CD4-positive, alpha-beta T cell treated with Interleukin-4 for 1 hour (primary cell): Measurements from ENCODE around the gene PIWIL4.
A peak's percentile ranks its signal among the peaks of the same experiment; 100 is the strongest.
"Not testable (repeated sequence)": the region's sequence is repeated elsewhere in the genome, so short reads cannot be mapped to it uniquely, and the experiment has no call there.

ENCODE experiments used
- DNase-seq, 2 donors: peaks; one replicate each; pipeline ENCODE4 v3.0.0-alpha.2; 2020 to 2022

PIWIL4 gene

GRCh38 chr11:94639901-94640721, 72.9 kb downstream of the PIWIL4 start:
- DNase-seq = no peak

- no peak for DNase-seq
These were observed 74.1 kb downstream of the PIWIL4 start for GRCh38 chr11:94641167-94641761.

DNA sequence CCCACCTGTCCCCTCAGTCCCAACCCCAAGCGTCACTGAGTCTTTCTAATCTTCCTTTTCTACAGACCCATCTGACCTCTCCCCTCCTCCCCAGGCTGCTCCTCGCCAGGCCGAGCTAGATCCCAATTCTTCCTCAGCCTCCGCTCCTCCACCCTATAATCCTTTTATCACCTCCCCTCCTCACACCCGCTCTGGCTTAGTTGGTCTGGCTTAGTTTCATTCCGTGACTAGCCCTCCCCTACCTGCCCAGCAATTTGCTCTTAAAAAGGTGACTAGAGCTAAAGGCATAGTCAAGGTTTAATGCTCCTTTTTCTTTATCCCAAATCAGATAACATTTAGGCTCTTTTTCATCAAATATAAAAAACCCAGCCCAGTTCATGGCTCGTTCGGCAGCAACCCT, 76.0 kb downstream of the PIWIL4 start:
- not testable (repeated sequence) for DNase-seq

GRCh38 chr11:94647926-94648325, 80.8 kb downstream of the PIWIL4 start:
- DNase-seq = no peak

- DNase-seq = no peak
These were observed 81.6 kb downstream of the PIWIL4 start for GRCh38 chr11:94648789-94649188.

- DNase-seq = no peak
These were observed 82.1 kb downstream of the PIWIL4 start for GRCh38 chr11:94649254-94649653.

GRCh38 chr11:94649964-94650623, 82.9 kb downstream of the PIWIL4 start:
- no peak for DNase-seq

DNA sequence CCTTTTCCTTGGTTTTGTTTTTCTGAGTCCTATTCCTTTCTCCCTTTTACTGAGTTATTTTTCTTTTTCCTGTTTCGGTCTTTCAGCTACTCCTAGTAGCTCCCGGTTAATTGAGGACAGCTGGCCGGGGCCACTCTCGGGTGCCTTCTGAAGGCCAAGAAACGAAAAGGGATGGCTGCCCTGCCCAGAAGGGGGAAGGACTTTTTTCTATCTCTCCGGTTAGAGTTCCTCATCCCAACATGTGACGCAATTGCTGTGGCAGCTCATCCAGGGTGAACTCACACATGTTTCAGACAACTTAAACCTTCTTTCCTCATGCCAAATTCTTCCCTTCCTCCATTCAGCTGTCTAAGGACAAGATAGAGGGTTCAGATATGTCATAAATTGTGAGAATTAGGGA, 83.6 kb downstream of the PIWIL4 start:
- DNase-seq = peak in 1 of 2 donors; percentile 24

DNA sequence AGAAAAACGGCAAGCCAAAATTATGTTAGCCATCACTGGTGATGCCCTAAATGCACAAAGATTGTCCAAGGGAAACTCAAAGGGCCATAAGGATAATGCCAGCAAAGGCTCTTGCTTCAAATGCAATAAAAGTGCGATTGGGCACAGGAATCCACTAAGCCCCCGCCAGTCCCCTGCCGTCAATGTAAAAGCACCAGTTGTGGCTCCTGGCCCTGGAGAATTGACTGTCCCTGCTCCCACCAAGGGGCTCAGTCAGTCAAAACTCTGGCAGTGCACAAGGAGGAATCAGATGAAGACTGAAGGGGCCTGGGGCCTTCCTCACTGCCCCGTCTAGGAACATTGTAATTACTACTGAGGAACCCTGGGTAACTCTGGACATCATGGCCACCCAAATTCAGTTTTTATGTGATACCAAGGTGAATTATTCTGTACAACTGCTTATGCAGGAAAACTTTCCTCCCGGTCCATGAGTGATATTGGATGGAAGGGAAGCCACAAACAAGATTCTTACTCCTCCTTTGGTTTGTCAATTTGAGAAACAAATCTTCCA, 85.6 kb downstream of the PIWIL4 start:
- no peak for DNase-seq

DNA sequence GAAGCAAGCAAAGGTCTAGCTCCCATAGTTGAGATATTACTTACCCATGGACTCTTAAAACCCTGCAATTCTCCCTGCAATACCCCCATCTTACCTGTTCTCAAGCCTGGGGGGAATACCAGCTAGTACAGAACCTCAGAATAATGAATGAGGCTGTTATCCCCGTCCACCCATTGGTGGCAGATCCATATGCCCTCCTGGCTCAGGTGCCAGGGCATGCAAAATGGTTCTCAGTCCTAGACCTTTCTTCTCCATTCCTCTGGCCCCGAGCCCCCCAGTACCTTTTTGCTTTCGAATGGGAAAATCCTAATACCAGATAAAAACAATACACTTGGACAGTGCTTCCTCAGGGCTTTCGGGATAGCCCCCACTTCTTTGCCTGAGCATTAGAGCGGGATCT, 86.4 kb downstream of the PIWIL4 start:
- DNase-seq = no peak

GRCh38 chr11:94654201-94654600, 87.0 kb downstream of the PIWIL4 start:
- no peak for DNase-seq

- DNase-seq = no peak
These were observed 88.1 kb downstream of the PIWIL4 start for GRCh38 chr11:94655291-94655690.

GRCh38 chr11:94655956-94656355, 88.8 kb downstream of the PIWIL4 start:
- DNase-seq = no peak

GRCh38 chr11:94656968-94657367, 89.8 kb downstream of the PIWIL4 start:
- no peak for DNase-seq

DNA sequence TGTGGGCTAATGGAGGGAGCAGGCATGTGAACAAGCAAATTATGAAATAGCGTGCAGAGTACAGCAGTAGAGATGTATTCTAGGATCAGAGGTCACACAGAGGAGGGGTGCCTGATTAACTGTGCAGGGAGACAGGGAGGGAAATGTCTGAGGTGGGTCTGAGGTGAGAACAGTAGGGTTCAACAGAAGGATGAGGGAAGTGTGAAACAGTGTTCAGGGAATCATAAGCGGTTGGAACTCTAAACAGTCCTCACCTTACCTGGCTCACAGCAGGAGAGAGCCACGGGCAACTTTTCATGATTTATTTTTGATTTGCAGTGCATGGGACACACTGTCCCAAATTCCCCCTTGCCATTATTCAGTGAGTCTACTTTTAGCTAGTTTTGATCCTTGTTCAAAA, 90.5 kb downstream of the PIWIL4 start:
- DNase-seq = no peak

GRCh38 chr11:94658386-94658785, 91.2 kb downstream of the PIWIL4 start:
- DNase-seq = no peak

DNA sequence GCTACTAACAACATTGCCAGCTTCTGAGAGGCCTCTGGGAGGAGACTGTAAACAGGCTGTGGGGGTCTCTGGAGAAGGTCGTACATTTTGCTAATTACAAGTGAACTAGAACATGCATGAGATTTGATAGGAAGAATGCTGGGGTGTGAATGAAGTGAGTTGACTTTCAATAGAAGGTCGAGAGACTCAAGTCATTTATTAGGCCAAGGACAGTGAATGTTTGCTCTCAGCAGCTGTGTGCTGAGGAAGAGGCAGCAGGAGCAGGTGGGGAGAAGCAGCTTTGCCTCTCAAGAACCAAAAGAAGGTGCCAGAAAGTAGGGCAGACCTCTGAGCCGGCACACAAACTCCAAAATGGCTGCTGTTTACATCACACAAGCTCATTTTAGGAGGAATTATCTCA, 91.7 kb downstream of the PIWIL4 start:
- DNase-seq = no peak

- DNase-seq = no peak
These were observed 94.3 kb downstream of the PIWIL4 start for GRCh38 chr11:94661444-94661843.

DNA sequence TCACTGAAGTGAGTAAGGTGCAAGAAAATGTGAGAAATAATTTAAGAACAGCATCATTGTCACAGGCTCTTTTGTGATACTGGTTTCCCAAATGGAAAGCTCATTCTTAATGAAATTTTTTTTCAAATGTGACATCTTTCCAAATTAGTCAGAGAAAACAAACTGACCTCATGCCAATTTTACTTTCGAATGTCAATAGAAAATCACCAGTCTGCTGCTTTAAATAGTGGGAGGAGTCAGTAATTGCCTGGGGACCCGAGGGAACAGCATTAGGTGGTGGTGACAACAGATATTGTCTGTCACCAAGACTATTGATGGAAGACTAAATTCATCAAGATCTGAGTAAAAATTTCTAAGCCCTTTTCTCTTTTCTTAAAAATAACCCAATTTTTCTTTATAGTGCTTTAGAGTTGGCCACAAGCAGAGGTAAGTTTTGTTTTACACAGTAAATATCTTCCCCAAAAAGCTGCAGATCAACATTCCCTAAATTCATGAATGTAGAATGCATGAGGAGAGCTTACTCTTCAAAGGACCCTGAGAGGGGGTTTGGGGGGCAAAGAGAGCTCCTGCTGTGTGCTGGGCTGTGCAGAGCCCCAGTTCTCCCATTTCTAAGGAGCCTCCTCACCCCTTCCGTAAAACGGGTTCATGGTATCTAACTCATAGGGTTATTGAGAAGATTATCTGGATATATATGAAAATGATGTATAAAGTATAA, 95.1 kb downstream of the PIWIL4 start:
- no peak for DNase-seq

GRCh38 chr11:94662846-94663390, 95.8 kb downstream of the PIWIL4 start:
- DNase-seq = no peak

DNA sequence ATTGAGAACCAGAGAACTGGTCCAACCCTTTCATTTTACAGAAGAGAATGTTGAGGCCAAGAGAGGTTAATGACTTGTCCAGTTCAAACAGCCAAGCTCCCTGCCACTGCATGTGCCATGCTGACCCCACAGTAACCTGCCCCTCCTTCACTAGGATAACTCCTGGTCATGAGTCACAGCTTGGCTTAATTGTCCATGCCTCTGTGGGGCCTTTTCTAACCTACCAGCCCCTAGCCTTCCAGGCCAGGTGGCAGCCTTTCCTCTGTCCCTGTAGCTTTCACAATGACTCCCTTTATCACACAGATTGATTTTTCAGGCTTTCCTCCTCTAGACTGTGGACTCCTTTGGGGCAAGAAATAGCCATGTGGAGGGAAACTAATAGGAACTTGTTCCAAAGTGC, 97.2 kb downstream of the PIWIL4 start:
- no peak for DNase-seq

GRCh38 chr11:94665116-94665659, 98.0 kb downstream of the PIWIL4 start:
- no peak for DNase-seq
